Measurements from ENCODE around the gene SLC38A5. TPM values are rescaled to one million over a fixed set of nuclear protein-coding genes. Genes with fewer than 3 reads are reported as not detected.

The SLC38A5 gene
- 28.8 TPM for total RNA-seq

GRCh38 chrX:48470110-48470832 is at the start of gene SLC38A5:
Gene SLC38A5, minus strand, starts transcription at chrX:48470260. Its CDS starts 2,336 bp downstream, at chrX:48467924.

GRCh38 chrX:48508400-48509244 is 38.6 kb upstream of the SLC38A5 start, which contains the start of gene PORCN:
Gene PORCN, plus strand, starts transcription at chrX:48508992. Its CDS starts 829 bp downstream, at chrX:48509821.

GRCh38 chrX:48475774-48476577 is 5.9 kb upstream of the SLC38A5 start, which contains the start of gene FTSJ1:
Gene FTSJ1, plus strand, starts transcription at chrX:48476199. Its CDS starts 1,849 bp downstream, at chrX:48478048.

GRCh38 chrX:48411860-48412259 is 58.2 kb downstream of the SLC38A5 start, which contains the start of gene SSX4B:
Gene SSX4B, minus strand, starts transcription at chrX:48411960. Its CDS starts 588 bp downstream, at chrX:48411372.

Small RNA genes lying within 50 kb of the gene (small RNA-seq; reads per million reads assigned to genes)
- gene AL606490.4 (ENCODE audit: low replicate concordance): not detected

Other genes starting within 250 kb of the SLC38A5 start
- gene SSX1, start 214.9 kb downstream of the SLC38A5 start, total RNA-seq: not detected
- gene SSX3, start 113.6 kb downstream of the SLC38A5 start, total RNA-seq: not detected
- gene SSX4, start 86.7 kb downstream of the SLC38A5 start, total RNA-seq: not detected
- not detected for gene SSX4B, start 58.3 kb downstream of the SLC38A5 start, total RNA-seq
- gene FTSJ1, start 5.9 kb upstream of the SLC38A5 start, total RNA-seq: 45.7 TPM
- gene PORCN, start 38.7 kb upstream of the SLC38A5 start, total RNA-seq: 10.6 TPM
- gene EBP, start 51.5 kb upstream of the SLC38A5 start, total RNA-seq: 28.8 TPM
- 13.8 TPM for gene TBC1D25, start 69.5 kb upstream of the SLC38A5 start, total RNA-seq
- 153 TPM for gene RBM3, start 104.2 kb upstream of the SLC38A5 start, total RNA-seq
- 88.9 TPM for gene WDR13, start 127.2 kb upstream of the SLC38A5 start, total RNA-seq
- 0.63 TPM for gene WAS, start 213.5 kb upstream of the SLC38A5 start, total RNA-seq
- 2.8 TPM for gene SUV39H1, start 226.5 kb upstream of the SLC38A5 start, total RNA-seq

Data from parietal lobe (tissue), 2 donors.